ENCODE measurements around the gene BTBD10. TPM values are rescaled to one million over a fixed set of nuclear protein-coding genes. Genes with fewer than 3 reads are reported as not detected.

BTBD10 gene
- total and polyA plus RNA-seq, 2 of the 13 experiments (the other 11 are each of a cell fraction or from before 2014, with no cell fraction given): 9.8 to 26.6 TPM

- intact Hi-C loops (cut with micrococcal nuclease; ENCODE audit: unreplicated experiment) (no loop called here), in situ Hi-C loops (cut with HindIII; ENCODE audit: extremely low pct_ligation_motif_present, low pct_unique_long_range_greater_than_20kb) (no loop called here)
- Histone ChIP-seq H3K27ac (ENCODE audit: extremely low read length, insufficient read depth, low read length) (no peak overlapping the region), H3K79me2 (ENCODE audit: insufficient read depth, low read length) (peaks cover 3% of the 10 kb centered on the region), H3K4me3 (replicated peaks in 1 of 3; ENCODE audit: insufficient read depth in 1 of 3, low read depth in 2 of 3, low read length in 3 of 3) (no peak overlapping the region), H3K27me3 (ENCODE audit: control insufficient read depth in 1 of 2, insufficient read depth in 2 of 2, low read length in 2 of 2) (no peaks in the 10 kb centered on the region), H4K20me1 (ENCODE audit: insufficient read depth, low read length) (no peaks in the 10 kb centered on the region), H3K4me2 (ENCODE audit: low read depth, low read length) (no peak overlapping the region), H2AFZ (ENCODE audit: low read length) (no peak overlapping the region), H3K36me3 (replicated peaks in 1 of 2; ENCODE audit: control insufficient read depth in 1 of 2, insufficient read depth in 2 of 2, low read length in 2 of 2) (no peaks in the 10 kb centered on the region), H3K9me3 (ENCODE audit: low read length) (peaks cover 32% of the 10 kb centered on the region), H3K4me1 (ENCODE audit: insufficient read depth, low read length) (peaks cover 6% of the 10 kb centered on the region; the same call in 1 of the 2 replicates), H3K9ac (ENCODE audit: insufficient read depth, low read depth, low read length) (no peak overlapping the region)
- ATAC-seq (no peak), DNase-seq (ENCODE audit: low spot score) (no peak), FAIRE-seq (no peak)
- ChIA-PET CTCF (ENCODE audit: low intra/inter-chr PET ratio, low total read pairs) (no interaction called here), POLR2A (no interaction called here)
- WGBS (ENCODE audit: low lambda C conversion rate): 95% methylated on average over 3 of the region's 3 CpGs
- no TSS peak for BruUV-seq (replicated peaks)
- TF ChIP-seq KMT2A (CRISPR knock-in tag; IDR thresholded peaks at IDR 0.05) (no peak), PLRG1 (conservative IDR thresholded peaks at IDR 0.05) (no peak), ZNF30 (CRISPR knock-in tag; IDR thresholded peaks at IDR 0.05) (no peak), TEF (CRISPR knock-in tag; IDR thresholded peaks at IDR 0.05) (no peak), ZNF670 (CRISPR knock-in tag; IDR thresholded peaks at IDR 0.05; ENCODE audit: borderline replicate concordance) (no peak), EZH2 (conservative IDR thresholded peaks at IDR 0.05; ENCODE audit: low read depth, low read length) (no peak), TOPORS (CRISPR knock-in tag; IDR thresholded peaks at IDR 0.05) (no peak), ESRRA (CRISPR knock-in tag; IDR thresholded peaks at IDR 0.05; ENCODE audit: low read depth) (no peak), ZBTB1 (CRISPR knock-in tag; IDR thresholded peaks at IDR 0.05; ENCODE audit: borderline replicate concordance) (no peak), EHMT2 (IDR thresholded peaks at IDR 0.05; ENCODE audit: borderline replicate concordance, low read depth, low read length) (no peak), ZNF839 (CRISPR knock-in tag; IDR thresholded peaks at IDR 0.05; ENCODE audit: borderline replicate concordance) (no peak), ZNF274 (CRISPR knock-in tag; IDR thresholded peaks at IDR 0.05) (no peak), PHF20 (CRISPR knock-in tag; IDR thresholded peaks at IDR 0.05) (no peak), KMT2B (CRISPR knock-in tag; IDR thresholded peaks at IDR 0.05) (no peak)
- TF ChIP-seq, protein P1, sequence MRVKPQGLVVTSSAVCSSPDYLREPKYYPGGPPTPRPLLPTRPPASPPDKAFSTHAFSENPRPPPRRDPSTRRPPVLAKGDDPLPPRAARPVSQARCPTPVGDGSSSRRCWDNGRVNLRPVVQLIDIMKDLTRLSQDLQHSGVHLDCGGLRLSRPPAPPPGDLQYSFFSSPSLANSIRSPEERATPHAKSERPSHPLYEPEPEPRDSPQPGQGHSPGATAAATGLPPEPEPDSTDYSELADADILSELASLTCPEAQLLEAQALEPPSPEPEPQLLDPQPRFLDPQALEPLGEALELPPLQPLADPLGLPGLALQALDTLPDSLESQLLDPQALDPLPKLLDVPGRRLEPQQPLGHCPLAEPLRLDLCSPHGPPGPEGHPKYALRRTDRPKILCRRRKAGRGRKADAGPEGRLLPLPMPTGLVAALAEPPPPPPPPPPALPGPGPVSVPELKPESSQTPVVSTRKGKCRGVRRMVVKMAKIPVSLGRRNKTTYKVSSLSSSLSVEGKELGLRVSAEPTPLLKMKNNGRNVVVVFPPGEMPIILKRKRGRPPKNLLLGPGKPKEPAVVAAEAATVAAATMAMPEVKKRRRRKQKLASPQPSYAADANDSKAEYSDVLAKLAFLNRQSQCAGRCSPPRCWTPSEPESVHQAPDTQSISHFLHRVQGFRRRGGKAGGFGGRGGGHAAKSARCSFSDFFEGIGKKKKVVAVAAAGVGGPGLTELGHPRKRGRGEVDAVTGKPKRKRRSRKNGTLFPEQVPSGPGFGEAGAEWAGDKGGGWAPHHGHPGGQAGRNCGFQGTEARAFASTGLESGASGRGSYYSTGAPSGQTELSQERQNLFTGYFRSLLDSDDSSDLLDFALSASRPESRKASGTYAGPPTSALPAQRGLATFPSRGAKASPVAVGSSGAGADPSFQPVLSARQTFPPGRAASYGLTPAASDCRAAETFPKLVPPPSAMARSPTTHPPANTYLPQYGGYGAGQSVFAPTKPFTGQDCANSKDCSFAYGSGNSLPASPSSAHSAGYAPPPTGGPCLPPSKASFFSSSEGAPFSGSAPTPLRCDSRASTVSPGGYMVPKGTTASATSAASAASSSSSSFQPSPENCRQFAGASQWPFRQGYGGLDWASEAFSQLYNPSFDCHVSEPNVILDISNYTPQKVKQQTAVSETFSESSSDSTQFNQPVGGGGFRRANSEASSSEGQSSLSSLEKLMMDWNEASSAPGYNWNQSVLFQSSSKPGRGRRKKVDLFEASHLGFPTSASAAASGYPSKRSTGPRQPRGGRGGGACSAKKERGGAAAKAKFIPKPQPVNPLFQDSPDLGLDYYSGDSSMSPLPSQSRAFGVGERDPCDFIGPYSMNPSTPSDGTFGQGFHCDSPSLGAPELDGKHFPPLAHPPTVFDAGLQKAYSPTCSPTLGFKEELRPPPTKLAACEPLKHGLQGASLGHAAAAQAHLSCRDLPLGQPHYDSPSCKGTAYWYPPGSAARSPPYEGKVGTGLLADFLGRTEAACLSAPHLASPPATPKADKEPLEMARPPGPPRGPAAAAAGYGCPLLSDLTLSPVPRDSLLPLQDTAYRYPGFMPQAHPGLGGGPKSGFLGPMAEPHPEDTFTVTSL (CRISPR knock-in tag; IDR thresholded peaks at IDR 0.05; ENCODE audit: borderline replicate concordance): no peak
- TF ChIP-seq, protein P2, sequence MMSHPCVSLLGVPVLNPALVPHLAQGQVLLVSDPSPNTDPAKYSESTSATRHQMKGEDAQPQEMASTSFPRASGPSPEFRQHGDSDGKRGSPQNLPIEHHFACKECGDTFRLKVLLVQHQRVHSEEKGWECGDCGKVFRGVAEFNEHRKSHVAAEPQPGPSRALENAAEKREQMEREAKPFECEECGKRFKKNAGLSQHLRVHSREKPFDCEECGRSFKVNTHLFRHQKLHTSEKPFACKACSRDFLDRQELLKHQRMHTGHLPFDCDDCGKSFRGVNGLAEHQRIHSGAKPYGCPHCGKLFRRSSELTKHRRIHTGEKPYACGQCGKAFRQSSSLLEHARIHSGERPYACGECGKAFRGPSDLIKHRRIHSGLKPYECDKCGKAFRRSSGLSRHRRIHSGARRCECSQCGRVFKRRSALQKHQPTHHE (CRISPR knock-in tag; IDR thresholded peaks at IDR 0.05; ENCODE audit: borderline replicate concordance): no peak
Observed at GRCh38 chr11:13429836-13430235, 33.2 kb downstream of the BTBD10 start.

Measured in HepG2 (cell line).